ENCODE results near the gene LMTK2.

LMTK2 gene

GRCh38 chr7:98254951-98255610 is 148.4 kb downstream of the LMTK2 start:
- no peaks in the 10 kb centered on the region for H3K36me3 ChIP-seq
- H3K4me3 ChIP-seq (ENCODE audit: low read depth, low read length) = no peak overlapping the region
- H3K4me1 ChIP-seq = peaks cover 2% of the 10 kb centered on the region; the same call in 1 of the 2 replicates
- H3K9me3 ChIP-seq = no peaks in the 10 kb centered on the region
- no peaks in the 10 kb centered on the region for H3K27me3 ChIP-seq
- TF ChIP-seq CTCF (IDR thresholded peaks at IDR 0.05; ENCODE audit: low read depth, low read length) = no peak
- DNase-seq = no peak

GRCh38 chr7:98256431-98256830 is 149.8 kb downstream of the LMTK2 start:
- H3K27me3 ChIP-seq = no peaks in the 10 kb centered on the region
- no peaks in the 10 kb centered on the region; the same call in 1 of the 2 replicates for H3K36me3 ChIP-seq
- DNase-seq = no peak
- H3K9me3 ChIP-seq = no peaks in the 10 kb centered on the region
- no peak for TF ChIP-seq CTCF (IDR thresholded peaks at IDR 0.05; ENCODE audit: low read depth, low read length)
- peaks cover 2% of the 10 kb centered on the region; the same call in 1 of the 2 replicates for H3K4me1 ChIP-seq
- H3K4me3 ChIP-seq (ENCODE audit: low read depth, low read length) = no peak overlapping the region

GRCh38 chr7:98257701-98258100 is 151.0 kb downstream of the LMTK2 start:
- no peaks in the 10 kb centered on the region; the same call in 1 of the 2 replicates for H3K36me3 ChIP-seq
- H3K4me1 ChIP-seq = peaks cover 2% of the 10 kb centered on the region; the same call in 1 of the 2 replicates
- no peak for TF ChIP-seq CTCF (IDR thresholded peaks at IDR 0.05; ENCODE audit: low read depth, low read length)
- no peak for DNase-seq
- H3K4me3 ChIP-seq (ENCODE audit: low read depth, low read length) = no peak overlapping the region
- H3K27me3 ChIP-seq = no peaks in the 10 kb centered on the region
- H3K9me3 ChIP-seq = no peaks in the 10 kb centered on the region
